Natural killer cell (primary cell): ENCODE measurements around the gene UPK1B. TPM values are rescaled to one million over a fixed set of nuclear protein-coding genes. Genes with fewer than 3 reads are reported as not detected.

Experiments used
- ATAC-seq, 3 donors: fragments of 150-1000 bp in 2 of 3; fragments of 200-7000 bp in 1 of 3; cut with Tn5 transposase; 1 replicate in 1 of 3; 2 replicates in 2 of 3; pipeline ENCODE4 v1.10.0; 2021; ENCODE audit warnings: mild to moderate bottlenecking in 2 of 3, moderate library complexity in 2 of 3
- DNase-seq, 2 donors: peaks; one replicate each; pipeline versions ENCODE4 v3.0.0 to v3.0.0-alpha.2; 2013 to 2021; ENCODE audit warnings: mixed read lengths in 1 of 2
- H3K27ac ChIP-seq: one replicate; pipeline ENCODE4 v1.5.1; 2013; ENCODE audit warnings: mild to moderate bottlenecking, low read length
- H3K27me3 ChIP-seq: one replicate; pipeline ENCODE4 v1.6.1; 2013; ENCODE audit warnings: low read length; ENCODE audit not compliant: control insufficient read depth, insufficient read depth
- H3K36me3 ChIP-seq: one replicate; pipeline ENCODE4 v1.6.1; 2013; ENCODE audit warnings: low read length; ENCODE audit not compliant: control insufficient read depth, insufficient read depth
- H3K4me1 ChIP-seq: one replicate; pipeline ENCODE4 v1.6.1; 2013; ENCODE audit warnings: low read length; ENCODE audit not compliant: control insufficient read depth, insufficient read depth
- H3K4me3 ChIP-seq: one replicate; pipeline ENCODE4 v1.5.1; 2013; ENCODE audit warnings: low read length
- H3K9me3 ChIP-seq: one replicate; pipeline ENCODE4 v1.6.1; 2013; ENCODE audit warnings: low read length; ENCODE audit not compliant: control insufficient read depth, insufficient read depth
- H3K27ac Mint-ChIP-seq, 2 donors: one replicate each; pipeline ENCODE4 v1.8.0; 2022; ENCODE audit warnings: mild to moderate bottlenecking in 2 of 2, mixed read lengths in 2 of 2, moderate library complexity in 1 of 2
- H3K27me3 Mint-ChIP-seq, 2 donors: one replicate each; pipeline ENCODE4 v1.8.0; 2022; ENCODE audit warnings: low read depth in 2 of 2, mixed read lengths in 2 of 2
- H3K36me3 Mint-ChIP-seq: one replicate; pipeline ENCODE4 v1.8.0; 2022; ENCODE audit warnings: mixed read lengths
- H3K4me1 Mint-ChIP-seq, 2 donors: one replicate each; pipeline ENCODE4 v1.8.0; 2022; ENCODE audit warnings: mixed read lengths in 2 of 2
- H3K4me3 Mint-ChIP-seq: one replicate; pipeline ENCODE4 v1.8.0; 2022; ENCODE audit warnings: mild to moderate bottlenecking, moderate library complexity, mixed read lengths
- H3K9me3 Mint-ChIP-seq, 2 donors: one replicate each; pipeline ENCODE4 v1.8.0; 2022; ENCODE audit warnings: mixed read lengths in 2 of 2
- WGBS: methylation state at CpG from one replicate; pipeline ENCODE4 v1.1.7; 2013; ENCODE audit warnings: missing lambda C conversion rate; ENCODE audit not compliant: insufficient coverage; 5-methylcytosine and 5-hydroxymethylcytosine counted together
- intact Hi-C: fragments of 100-400 bp; cut with micrococcal nuclease; formaldehyde crosslinking; loops from one replicate; pipeline ENCODE4 v1.14.2; 2022
- total RNA-seq, 4 donors: library from RNA; stranded (reverse); fragments of 120-200 nt in 1 of 4; gene quantifications; one replicate each; pipeline versions ENCODE4 v1.2.3 to v1.2.4, GENCODE V29; 2013 to 2022
- TF ChIP-seq, protein P1 (sequence below): fragments of 200-600 bp; IDR thresholded peaks from one replicate; pipeline ENCODE4 v1.8.0; 2022; ENCODE audit warnings: antibody characterized with exemption

The UPK1B gene
- total RNA-seq, 3 donors from 2014 or later (not counting 1 experiment from before 2014, with no cell fraction given) = not detected

DNA sequence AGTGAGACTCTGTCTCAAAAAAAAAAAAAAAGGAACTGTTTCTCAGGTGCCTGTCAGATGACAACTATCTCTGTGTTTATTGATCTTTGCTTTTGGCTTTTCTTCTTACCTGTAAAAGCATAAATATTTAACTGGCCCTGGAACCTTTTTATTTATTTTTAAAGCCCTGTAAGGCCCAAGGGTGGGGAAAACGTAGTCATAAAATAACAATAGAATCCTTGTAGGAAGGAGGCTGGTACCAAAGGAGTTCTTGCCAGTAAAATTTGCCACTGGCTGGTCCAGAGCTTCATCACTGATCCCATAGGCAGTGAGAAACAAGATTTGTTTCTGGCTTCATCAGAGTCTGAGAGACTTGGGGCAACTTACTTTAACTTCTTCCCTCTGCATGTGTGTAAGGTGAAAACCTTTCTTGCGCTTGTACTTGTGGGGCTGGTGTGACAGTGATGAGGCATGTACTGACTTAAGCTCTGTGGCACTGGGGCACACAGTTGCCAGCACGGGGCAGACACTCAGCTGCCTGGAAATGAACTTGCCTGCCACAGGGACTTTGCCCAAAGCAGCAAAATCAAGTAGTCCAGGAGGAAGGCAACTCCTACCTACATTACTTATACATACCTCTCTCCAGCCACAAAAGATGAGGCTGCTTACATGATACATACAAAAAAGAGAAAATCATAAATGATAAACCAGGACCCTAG lies 47.7 kb downstream of the UPK1B start:
- Mint-ChIP-seq H3K27ac (peak overlapping the region; percentile 53 to 86), H3K36me3 (peaks cover 7% of the 10 kb centered on the region)
- no peaks in the 10 kb centered on the region for H3K27me3 ChIP-seq

GRCh38 chr3:119221779-119222320 lies 48.5 kb downstream of the UPK1B start:
- H3K27ac Mint-ChIP-seq = peak overlapping the region; percentile 53 to 86
- H3K27ac ChIP-seq = no peak overlapping the region
- intact Hi-C loops = no loop called here

More for the DNA sequence above, 47.7 kb downstream of the UPK1B start:
- ATAC-seq = no peak
- intact Hi-C loops = no loop called here
- 97% methylated on average over 3 of the region's 3 CpGs for WGBS
- Mint-ChIP-seq H3K4me3 (no peak overlapping the region), H3K9me3 (no peaks in the 10 kb centered on the region), H3K27me3 (no peaks in the 10 kb centered on the region), H3K4me1 (peaks cover 34 to 43% of the 10 kb centered on the region in 2 donors)
- DNase-seq = no peak
- H3K4me1 ChIP-seq = peaks cover 9% of the 10 kb centered on the region
- no peak overlapping the region for H3K4me3 ChIP-seq
- peaks cover 72% of the 10 kb centered on the region for H3K36me3 ChIP-seq
- H3K9me3 ChIP-seq = no peaks in the 10 kb centered on the region
- TF ChIP-seq, protein P1, sequence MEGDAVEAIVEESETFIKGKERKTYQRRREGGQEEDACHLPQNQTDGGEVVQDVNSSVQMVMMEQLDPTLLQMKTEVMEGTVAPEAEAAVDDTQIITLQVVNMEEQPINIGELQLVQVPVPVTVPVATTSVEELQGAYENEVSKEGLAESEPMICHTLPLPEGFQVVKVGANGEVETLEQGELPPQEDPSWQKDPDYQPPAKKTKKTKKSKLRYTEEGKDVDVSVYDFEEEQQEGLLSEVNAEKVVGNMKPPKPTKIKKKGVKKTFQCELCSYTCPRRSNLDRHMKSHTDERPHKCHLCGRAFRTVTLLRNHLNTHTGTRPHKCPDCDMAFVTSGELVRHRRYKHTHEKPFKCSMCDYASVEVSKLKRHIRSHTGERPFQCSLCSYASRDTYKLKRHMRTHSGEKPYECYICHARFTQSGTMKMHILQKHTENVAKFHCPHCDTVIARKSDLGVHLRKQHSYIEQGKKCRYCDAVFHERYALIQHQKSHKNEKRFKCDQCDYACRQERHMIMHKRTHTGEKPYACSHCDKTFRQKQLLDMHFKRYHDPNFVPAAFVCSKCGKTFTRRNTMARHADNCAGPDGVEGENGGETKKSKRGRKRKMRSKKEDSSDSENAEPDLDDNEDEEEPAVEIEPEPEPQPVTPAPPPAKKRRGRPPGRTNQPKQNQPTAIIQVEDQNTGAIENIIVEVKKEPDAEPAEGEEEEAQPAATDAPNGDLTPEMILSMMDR = no peak
- H3K27ac ChIP-seq = no peak overlapping the region

GRCh38 chr3:119222391-119222790 lies 49.0 kb downstream of the UPK1B start:
- intact Hi-C loops = no loop called here
- H3K4me3 ChIP-seq = no peak overlapping the region
- TF ChIP-seq, protein P1 = no peak
- peaks cover 9% of the 10 kb centered on the region for H3K4me1 ChIP-seq
- DNase-seq = no peak
- no peak overlapping the region for H3K27ac ChIP-seq
- Mint-ChIP-seq H3K27ac (peak overlapping the region; percentile 53 to 86), H3K9me3 (no peaks in the 10 kb centered on the region), H3K27me3 (no peaks in the 10 kb centered on the region), H3K36me3 (peaks cover 7% of the 10 kb centered on the region), H3K4me1 (peaks cover 42 to 55% of the 10 kb centered on the region in 2 donors), H3K4me3 (no peak overlapping the region)
- peaks cover 74% of the 10 kb centered on the region for H3K36me3 ChIP-seq
- H3K9me3 ChIP-seq = no peaks in the 10 kb centered on the region
- no peak for ATAC-seq
- WGBS = 97% methylated on average over 7 of the region's 7 CpGs
- no peaks in the 10 kb centered on the region for H3K27me3 ChIP-seq

More at GRCh38 chr3:119221779-119222320, 48.5 kb downstream of the UPK1B start:
- Histone ChIP-seq H3K4me1 (peaks cover 9% of the 10 kb centered on the region), H3K36me3 (peaks cover 73% of the 10 kb centered on the region), H3K27me3 (no peaks in the 10 kb centered on the region), H3K9me3 (no peaks in the 10 kb centered on the region), H3K4me3 (no peak overlapping the region)
- Mint-ChIP-seq H3K27me3 (no peaks in the 10 kb centered on the region), H3K9me3 (no peaks in the 10 kb centered on the region), H3K4me3 (no peak overlapping the region), H3K4me1 (peaks cover 36 to 50% of the 10 kb centered on the region in 2 donors), H3K36me3 (peaks cover 7% of the 10 kb centered on the region)
- DNase-seq (no peak), ATAC-seq (no peak)
- TF ChIP-seq, protein P1 = no peak
- 95% methylated on average over 2 of the region's 2 CpGs for WGBS
